Stomach smooth muscle (tissue), 2 donors: Measurements from ENCODE around the gene CPNE4.

Experiments used
- H3K27ac ChIP-seq: one replicate; pipeline ENCODE4 v1.7.0; 2013; ENCODE audit warnings: mild to moderate bottlenecking, low read length, inconsistent platforms
- H3K27me3 ChIP-seq, 2 donors: one replicate each; pipeline ENCODE4 v1.7.0; 2013; ENCODE audit warnings: low read length in 2 of 2; ENCODE audit not compliant: insufficient read depth in 2 of 2, control insufficient read depth in 1 of 2
- H3K36me3 ChIP-seq, 2 donors: one replicate each; pipeline ENCODE4 v1.7.0; 2013; ENCODE audit warnings: low read length in 2 of 2; ENCODE audit not compliant: control insufficient read depth in 2 of 2, insufficient read depth in 2 of 2
- H3K4me1 ChIP-seq: one replicate; pipeline ENCODE4 v1.7.0; 2013; ENCODE audit warnings: low read length; ENCODE audit not compliant: control insufficient read depth, insufficient read depth
- H3K4me3 ChIP-seq, 2 donors: one replicate each; pipeline ENCODE4 v1.7.0; 2013; ENCODE audit warnings: low read length in 2 of 2
- H3K9ac ChIP-seq, 2 donors: one replicate each; pipeline ENCODE4 v1.7.0; 2013; ENCODE audit warnings: low read length in 2 of 2, mild to moderate bottlenecking in 1 of 2
- H3K9me3 ChIP-seq, 2 donors: one replicate each; pipeline ENCODE4 v1.7.0; 2013; ENCODE audit warnings: low read length in 2 of 2; ENCODE audit not compliant: control insufficient read depth in 2 of 2
- donor health status: healthy.
- donor health status: Pancreatic carcinoma.

The CPNE4 gene

GRCh38 chr3:131610174-131610573 is 424.6 kb downstream of the CPNE4 start:
- Histone ChIP-seq H3K9ac (no peak overlapping the region), H3K9me3 (no peaks in the 10 kb centered on the region), H3K4me3 (no peak overlapping the region), H3K36me3 (no peaks in the 10 kb centered on the region), H3K27me3 (no peaks in the 10 kb centered on the region), H3K4me1 (no peaks in the 10 kb centered on the region), H3K27ac (no peak overlapping the region)

GRCh38 chr3:131608741-131609140 is 426.1 kb downstream of the CPNE4 start:
- Histone ChIP-seq H3K27ac (no peak overlapping the region), H3K9me3 (no peaks in the 10 kb centered on the region), H3K4me3 (no peak overlapping the region), H3K36me3 (no peaks in the 10 kb centered on the region), H3K9ac (no peak overlapping the region), H3K4me1 (no peaks in the 10 kb centered on the region), H3K27me3 (no peaks in the 10 kb centered on the region)

GRCh38 chr3:131608296-131608695 is 426.5 kb downstream of the CPNE4 start:
- Histone ChIP-seq H3K4me3 (no peak overlapping the region), H3K9me3 (no peaks in the 10 kb centered on the region), H3K4me1 (no peaks in the 10 kb centered on the region), H3K36me3 (no peaks in the 10 kb centered on the region), H3K27ac (no peak overlapping the region), H3K27me3 (no peaks in the 10 kb centered on the region), H3K9ac (no peak overlapping the region)

- Histone ChIP-seq H3K9ac (no peak overlapping the region), H3K4me3 (no peak overlapping the region), H3K9me3 (no peaks in the 10 kb centered on the region), H3K27me3 (no peaks in the 10 kb centered on the region), H3K4me1 (no peaks in the 10 kb centered on the region), H3K36me3 (no peaks in the 10 kb centered on the region), H3K27ac (no peak overlapping the region)
Observed at GRCh38 chr3:131605916-131606315, 428.9 kb downstream of the CPNE4 start.

DNA sequence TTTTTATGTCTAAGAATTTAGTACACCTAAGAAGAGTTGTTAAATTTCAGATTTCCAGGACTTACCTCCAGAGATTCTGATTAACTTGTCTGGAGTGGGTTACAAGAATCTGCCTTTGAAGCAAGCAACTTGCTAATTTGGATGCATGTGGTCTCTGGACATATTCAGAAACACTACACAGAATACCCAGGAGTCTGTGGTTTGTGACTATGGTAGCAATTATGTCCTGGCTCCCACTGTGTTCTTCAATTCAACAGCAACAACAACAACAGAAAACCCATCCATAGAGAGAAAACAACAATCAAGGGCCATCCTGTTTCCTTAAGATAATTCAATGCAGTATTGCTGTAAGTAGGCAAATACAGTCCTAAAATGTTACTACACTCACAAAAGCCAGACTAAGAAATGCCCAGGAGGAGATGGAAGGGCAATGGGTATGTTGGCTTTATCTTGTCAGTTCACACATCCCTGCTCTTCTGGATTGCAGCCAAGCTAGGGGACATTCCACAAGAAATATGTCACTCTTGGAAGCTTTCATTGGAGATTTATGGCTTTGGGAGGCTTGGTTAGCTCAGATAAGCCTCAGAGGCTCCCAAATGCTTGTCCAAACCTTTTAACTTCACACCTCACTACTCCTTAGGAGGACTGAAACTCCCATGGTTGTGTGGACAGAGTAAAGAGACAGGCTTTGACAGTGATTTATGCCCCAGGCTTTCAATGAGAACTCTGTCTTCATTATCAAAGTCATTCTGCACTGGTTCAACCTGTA is 432.6 kb downstream of the CPNE4 start:
- H3K27me3 ChIP-seq: no peaks in the 10 kb centered on the region
- H3K4me1 ChIP-seq: no peaks in the 10 kb centered on the region

DNA sequence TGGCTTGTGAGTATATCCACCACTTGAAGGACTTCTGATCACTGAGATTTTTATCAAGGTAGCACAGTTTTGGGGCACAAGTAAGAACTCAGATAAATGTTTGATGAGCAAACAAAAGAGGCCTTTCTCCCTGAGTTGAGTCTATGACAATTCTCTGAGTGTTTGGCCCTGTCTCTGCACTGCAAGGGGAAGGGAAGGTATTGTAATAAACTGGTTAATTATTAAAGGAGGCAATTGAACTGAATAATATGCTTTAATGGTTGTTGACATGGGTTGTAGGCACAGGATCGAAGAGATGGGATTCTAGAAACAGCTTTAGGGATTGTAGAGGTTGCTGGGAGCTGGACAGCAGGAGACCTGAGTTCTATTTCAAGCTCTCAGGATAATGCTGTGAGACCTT is 437.0 kb downstream of the CPNE4 start:
- no peaks in the 10 kb centered on the region for H3K27me3 ChIP-seq
- no peak overlapping the region for H3K27ac ChIP-seq

More for the DNA sequence above, 432.6 kb downstream of the CPNE4 start:
- Histone ChIP-seq H3K9ac (no peak overlapping the region), H3K27ac (no peak overlapping the region), H3K4me3 (no peak overlapping the region), H3K36me3 (no peaks in the 10 kb centered on the region), H3K9me3 (no peaks in the 10 kb centered on the region)

DNA sequence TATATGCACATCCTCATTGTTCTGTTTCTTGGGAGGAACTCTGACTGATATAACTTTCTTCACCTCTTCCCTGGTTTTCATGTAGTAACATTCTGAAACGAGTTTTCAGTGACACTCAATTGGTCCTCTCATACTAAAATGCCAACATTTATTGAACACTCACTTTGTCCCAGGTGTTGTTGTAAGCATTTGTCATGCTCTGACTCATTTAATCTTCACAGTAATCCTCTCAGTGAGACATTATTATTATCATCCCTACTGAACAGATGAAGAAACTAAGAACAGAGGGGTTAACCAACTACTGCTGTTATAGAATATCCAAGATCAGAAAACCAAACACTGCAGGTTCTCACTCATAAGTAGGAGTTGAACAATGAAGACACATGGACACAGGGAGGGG is 437.9 kb downstream of the CPNE4 start:
- Histone ChIP-seq H3K4me1 (no peaks in the 10 kb centered on the region), H3K27ac (no peak overlapping the region), H3K9me3 (no peaks in the 10 kb centered on the region), H3K4me3 (no peak overlapping the region), H3K9ac (no peak overlapping the region), H3K36me3 (no peaks in the 10 kb centered on the region), H3K27me3 (no peaks in the 10 kb centered on the region)

More for the DNA sequence above, 437.0 kb downstream of the CPNE4 start:
- Histone ChIP-seq H3K4me3 (no peak overlapping the region), H3K36me3 (no peaks in the 10 kb centered on the region), H3K9ac (no peak overlapping the region), H3K9me3 (no peaks in the 10 kb centered on the region), H3K4me1 (no peaks in the 10 kb centered on the region)

DNA sequence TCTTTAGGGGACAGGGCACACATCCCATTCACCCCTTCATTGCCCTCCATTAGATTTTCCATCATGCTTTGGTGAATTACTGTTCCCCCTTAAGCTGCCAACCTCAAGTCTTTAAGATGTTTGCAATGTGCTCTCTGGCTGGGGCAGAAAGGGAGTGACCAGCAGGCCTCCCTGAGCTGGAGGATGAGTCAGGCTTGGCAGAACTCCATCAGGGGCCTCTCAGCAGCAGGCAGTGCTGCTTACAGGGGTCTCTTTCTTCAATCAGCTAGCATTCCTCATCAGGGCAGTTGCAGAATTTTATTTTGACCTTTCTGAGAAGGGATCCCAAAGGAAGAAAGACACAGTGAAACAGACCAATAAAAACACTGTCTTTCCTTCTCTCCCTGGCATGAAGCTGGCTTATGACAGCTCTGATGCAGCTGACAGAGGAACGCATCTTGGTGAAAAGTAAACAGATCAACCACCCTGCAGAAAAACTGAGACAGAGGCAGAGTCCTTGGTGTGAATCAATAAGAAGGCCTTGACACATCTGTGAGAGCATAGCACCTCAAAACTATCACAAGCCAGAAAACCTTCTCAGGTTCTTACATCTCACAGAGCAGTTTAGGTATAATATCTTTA is 443.3 kb downstream of the CPNE4 start:
- Histone ChIP-seq H3K9ac (no peak overlapping the region), H3K4me1 (no peaks in the 10 kb centered on the region), H3K27me3 (no peaks in the 10 kb centered on the region), H3K4me3 (no peak overlapping the region), H3K9me3 (no peaks in the 10 kb centered on the region), H3K27ac (no peak overlapping the region), H3K36me3 (no peaks in the 10 kb centered on the region)

- Histone ChIP-seq H3K27me3 (no peaks in the 10 kb centered on the region), H3K9ac (no peak overlapping the region), H3K27ac (no peak overlapping the region), H3K4me1 (no peaks in the 10 kb centered on the region), H3K36me3 (no peaks in the 10 kb centered on the region), H3K4me3 (no peak overlapping the region), H3K9me3 (no peaks in the 10 kb centered on the region)
Observed at GRCh38 chr3:131586277-131586676, 448.5 kb downstream of the CPNE4 start.

DNA sequence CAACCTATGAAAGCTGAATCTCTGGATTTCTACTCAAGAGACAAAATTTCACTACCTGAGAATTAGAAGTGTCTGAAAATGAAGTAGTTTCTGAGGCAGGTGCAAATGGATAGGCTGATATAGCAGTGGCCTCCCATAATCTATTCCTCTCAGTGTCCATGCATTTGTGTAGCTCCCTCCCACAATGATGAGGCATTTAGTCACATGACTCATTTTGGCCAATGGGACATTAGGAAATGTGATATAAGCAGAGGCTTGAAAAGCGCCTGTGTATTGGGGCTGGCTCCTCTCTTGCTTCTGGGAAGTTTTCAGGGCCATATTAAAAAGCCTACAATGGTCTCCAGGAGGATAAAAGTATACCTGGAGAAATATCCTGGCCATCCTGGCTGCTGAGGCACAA is 452.4 kb downstream of the CPNE4 start:
- H3K9ac ChIP-seq: no peak overlapping the region
- no peaks in the 10 kb centered on the region for H3K4me1 ChIP-seq
- no peak overlapping the region for H3K4me3 ChIP-seq
- H3K27ac ChIP-seq: no peak overlapping the region
- H3K27me3 ChIP-seq: no peaks in the 10 kb centered on the region
- H3K9me3 ChIP-seq: no peaks in the 10 kb centered on the region
- H3K36me3 ChIP-seq: no peaks in the 10 kb centered on the region

GRCh38 chr3:131568460-131568859 is 466.4 kb downstream of the CPNE4 start:
- peaks cover 0 to 2% of the 10 kb centered on the region in 2 donors for H3K27me3 ChIP-seq
- no peaks in the 10 kb centered on the region for H3K4me1 ChIP-seq
- H3K9me3 ChIP-seq: no peaks in the 10 kb centered on the region
- no peak overlapping the region for H3K4me3 ChIP-seq
- no peak overlapping the region for H3K9ac ChIP-seq
- no peak overlapping the region for H3K27ac ChIP-seq
- H3K36me3 ChIP-seq: no peaks in the 10 kb centered on the region
